GM18517 (cell line): ENCODE results near the gene TXNRD1.
"Not testable (repeated sequence)": the region's sequence is repeated elsewhere in the genome, so short reads cannot be mapped to it uniquely, and the experiment has no call there.

ENCODE experiments used
- ATAC-seq: cut with Tn5 transposase; IDR thresholded peaks from one replicate; pipeline ENCODE4 v1.9.1; 2021; ENCODE audit warnings: mild to moderate bottlenecking, moderate library complexity; ENCODE audit not compliant: unreplicated experiment

The TXNRD1 gene

DNA sequence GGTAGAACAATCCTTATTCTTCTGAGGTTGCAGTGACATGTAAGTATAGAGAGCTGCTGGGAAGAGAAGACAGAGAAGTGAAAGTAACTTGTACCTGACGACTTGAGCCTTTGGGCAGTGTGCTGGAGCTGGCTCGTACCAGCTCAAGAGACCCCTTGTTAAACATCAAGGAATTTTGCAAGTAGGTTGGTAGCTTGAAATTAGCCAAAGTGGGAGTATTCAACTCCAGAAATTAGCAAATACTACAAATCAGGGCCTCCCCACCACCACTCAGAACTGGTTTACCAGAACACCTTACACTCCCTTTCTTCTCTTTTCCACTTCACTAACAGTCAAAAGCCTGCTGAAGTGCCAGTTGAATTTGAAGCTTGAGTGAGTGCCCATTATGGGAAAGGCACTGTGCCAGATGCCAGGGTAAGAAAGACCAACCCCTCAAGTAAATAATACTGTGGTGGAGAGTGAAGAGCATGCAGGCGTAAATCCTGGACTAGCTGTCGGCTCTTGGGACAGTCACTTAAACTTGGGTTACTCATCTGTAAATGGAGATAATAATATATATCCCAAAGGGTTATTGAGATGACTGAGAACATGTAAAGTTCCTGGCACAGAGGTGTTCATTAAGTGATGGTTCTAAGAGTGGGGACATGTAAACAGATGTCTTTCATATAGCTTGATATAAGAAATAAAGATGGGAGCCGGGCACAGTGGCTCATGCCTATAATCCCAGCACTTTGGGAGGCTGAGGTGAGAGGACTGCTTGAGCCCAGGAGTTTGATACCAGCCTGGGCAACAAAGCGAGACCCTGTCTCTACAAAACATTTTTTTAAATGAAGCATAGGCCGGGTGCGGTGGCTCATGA, 60.9 kb downstream of the TXNRD1 start:
- peak; percentile 63 for ATAC-seq

DNA sequence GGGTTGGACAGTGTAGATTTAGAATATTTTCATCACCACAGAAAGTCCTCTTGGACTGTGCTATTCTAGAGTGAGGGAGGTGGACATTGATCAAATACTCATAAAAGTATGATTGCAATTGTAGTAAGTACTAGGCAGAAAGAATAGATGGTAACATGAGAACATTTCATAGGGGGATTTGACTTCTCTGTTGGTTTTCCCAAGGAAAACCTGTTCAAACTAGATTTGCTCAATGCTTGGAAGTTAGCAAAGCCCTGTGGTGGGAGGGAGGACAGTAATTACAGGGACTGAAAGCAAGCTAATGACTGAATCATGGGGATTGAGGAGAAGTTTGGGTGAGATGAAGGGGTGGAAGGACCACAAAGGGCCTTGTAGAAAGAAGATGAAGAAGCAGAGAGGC, 63.6 kb downstream of the TXNRD1 start:
- no peak for ATAC-seq

DNA sequence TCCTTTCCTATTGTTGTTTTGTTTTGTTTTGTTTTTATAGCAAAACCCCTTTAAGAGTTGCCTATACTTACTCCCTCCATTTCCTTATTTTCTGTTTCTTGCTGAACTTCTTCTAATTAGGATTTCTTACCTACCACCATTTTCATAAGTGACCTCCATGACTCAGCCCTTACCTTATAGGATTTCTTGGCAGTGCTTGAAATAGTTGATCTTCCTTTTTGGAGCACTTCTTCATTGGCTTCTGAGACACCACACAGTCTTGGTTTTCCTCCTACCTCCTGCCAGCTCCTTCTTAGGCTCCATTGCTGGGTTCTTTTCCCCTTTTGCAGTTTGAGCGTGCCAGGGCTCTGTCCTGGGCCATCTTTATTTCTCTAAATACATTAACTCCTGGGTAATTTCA, 64.5 kb downstream of the TXNRD1 start:
- ATAC-seq: no peak

DNA sequence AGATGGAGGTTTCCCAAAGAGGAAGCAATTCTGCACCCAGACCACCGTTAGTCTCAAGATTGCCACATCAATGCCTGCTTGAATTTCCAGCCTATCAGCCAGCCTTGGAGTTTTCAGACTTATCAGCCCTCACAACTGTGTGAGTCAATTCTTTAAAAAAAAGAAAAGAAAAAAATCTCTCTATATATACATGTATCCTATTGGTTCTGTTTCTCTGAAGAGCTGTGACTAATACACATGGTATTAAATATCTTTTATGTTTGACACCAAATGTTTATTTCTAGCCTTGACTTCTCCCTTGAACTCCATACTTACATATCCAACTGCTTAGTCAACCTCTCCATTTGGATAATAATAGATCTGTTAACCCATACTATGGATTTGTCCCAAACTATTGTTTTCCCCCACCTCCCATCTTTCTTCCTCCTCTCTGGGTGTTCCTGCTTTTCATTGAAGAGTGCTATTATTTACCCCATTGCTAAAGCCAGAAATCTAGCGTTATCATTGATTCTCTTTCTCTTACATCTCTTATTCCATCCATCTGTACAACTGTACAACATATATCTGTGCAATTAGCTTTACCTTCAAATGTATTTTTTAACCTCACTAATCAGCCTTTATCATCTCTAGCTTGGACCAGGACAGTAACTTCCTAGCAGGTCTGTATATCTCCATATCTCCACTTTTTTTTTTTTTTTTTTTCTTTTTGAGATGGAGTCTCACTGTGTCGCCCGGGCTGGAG, 65.3 kb downstream of the TXNRD1 start:
- no peak for ATAC-seq

- no peak for ATAC-seq
These were observed 66.1 kb downstream of the TXNRD1 start for GRCh38 chr12:104281636-104282035.

DNA sequence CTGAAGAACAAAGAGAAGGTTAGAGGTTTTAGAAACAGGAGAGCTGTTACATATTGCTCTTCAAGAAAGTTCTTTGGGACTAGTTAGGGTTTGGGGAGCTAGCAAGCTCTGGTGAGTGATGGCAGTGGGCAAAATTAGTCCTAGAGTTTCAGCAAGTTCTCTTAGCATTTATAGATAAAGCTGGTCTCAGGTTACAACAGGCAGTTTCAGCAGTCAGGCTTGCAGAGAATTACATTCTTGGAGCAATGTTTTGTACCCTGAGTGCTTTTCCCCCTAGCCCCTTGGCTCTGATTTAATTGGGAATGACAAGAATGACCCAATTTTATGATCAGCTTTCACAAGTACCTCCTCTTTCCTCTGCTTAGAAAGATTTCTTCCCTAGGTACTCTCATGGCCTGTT, 66.5 kb downstream of the TXNRD1 start:
- ATAC-seq: no peak

DNA sequence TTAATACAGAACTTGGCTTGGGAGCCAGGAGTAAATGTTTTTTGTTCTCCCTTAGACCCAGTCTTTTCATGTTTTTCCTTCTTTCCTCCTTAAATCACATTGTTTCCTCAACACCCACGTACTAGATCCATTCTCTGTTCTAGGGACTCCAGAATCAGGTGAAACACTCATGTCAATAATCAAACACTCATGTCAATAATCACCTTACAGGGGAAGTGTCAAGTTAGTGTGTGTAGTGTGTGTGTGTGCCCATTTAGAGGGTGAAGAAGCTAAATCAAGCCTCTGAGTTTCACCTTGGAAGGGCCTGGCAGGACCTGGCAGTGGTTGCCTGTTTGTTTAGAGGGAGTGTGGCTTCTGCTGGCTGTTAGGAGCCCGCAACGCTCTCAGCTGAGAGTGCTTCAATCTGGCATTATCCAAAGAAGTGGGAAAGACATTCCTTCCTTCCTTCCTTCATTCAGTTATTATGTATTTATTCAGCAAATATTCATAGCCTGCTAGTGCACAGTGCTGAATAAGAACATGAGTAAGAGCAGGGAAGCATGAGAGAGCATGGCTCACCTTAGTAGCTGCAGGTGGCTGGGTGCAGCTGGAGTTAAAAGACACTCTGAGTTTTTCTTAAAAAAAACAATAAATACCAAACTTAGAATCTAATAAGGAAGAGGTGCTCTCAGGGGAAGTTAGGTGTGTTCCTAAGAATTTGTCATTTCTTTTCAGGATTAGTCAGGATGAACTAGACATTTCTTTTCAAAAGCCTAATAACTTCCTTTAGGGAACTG, 70.3 kb downstream of the TXNRD1 start:
- no peak for ATAC-seq

- peak; percentile 91 for ATAC-seq
These were observed 71.2 kb downstream of the TXNRD1 start for GRCh38 chr12:104286516-104287482.

- peak; percentile 37 for ATAC-seq
These were observed 73.2 kb downstream of the TXNRD1 start for GRCh38 chr12:104288635-104289274.

GRCh38 chr12:104290320-104290719, 74.7 kb downstream of the TXNRD1 start:
- ATAC-seq: no peak

DNA sequence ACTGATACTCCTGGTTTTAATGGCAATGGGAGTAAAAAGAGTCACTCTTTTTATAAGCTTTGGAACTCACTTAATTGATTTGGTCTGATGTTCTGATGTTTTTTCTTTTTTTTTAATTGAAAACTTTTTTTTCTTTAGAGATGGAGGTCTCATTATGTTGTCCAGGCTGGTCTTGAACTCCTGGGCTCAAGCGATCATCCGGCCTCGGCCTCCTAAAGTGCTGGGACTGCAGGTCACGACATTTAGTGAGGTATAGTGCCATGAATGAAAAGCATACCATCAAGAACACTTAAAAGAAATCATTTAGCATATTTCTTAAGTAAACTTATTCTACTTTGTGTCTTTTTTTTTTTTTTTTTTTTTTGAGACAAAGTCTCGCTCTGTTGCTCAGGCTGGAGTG, 75.3 kb downstream of the TXNRD1 start:
- ATAC-seq: no peak

DNA sequence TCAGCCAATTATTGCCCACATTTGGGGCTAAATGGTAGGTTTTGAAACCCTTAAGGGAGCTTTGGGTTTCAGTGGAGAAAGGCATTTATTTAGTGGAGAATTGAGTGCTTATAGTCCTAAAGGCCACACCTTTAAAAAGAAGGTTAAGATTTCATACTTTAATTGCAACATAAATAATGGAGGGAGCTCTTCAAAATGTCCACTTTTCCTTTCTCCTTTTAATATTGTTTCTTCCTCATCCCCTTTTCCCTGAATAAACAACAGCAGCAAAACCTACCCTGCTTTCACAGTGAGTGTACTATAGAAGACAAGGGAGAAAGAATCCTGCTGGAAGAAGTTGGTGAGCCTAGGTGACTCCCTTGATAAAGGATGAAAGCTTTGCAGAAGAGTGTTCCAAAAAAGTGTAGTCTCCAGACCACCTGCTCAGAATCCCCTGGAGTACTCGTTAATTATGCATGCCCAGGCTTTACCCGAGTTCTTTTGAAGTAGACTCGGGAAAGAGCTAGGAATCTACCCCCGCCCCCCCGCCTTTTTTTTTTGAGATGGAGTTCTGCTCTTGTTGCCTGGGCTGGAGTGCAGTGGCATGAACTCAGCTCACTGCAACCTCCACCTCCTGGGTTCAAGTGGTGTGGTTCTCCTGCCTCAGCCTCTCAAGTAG, 76.4 kb downstream of the TXNRD1 start:
- no peak for ATAC-seq

- ATAC-seq: no peak
These were observed 77.6 kb downstream of the TXNRD1 start for GRCh38 chr12:104292872-104293794.

DNA sequence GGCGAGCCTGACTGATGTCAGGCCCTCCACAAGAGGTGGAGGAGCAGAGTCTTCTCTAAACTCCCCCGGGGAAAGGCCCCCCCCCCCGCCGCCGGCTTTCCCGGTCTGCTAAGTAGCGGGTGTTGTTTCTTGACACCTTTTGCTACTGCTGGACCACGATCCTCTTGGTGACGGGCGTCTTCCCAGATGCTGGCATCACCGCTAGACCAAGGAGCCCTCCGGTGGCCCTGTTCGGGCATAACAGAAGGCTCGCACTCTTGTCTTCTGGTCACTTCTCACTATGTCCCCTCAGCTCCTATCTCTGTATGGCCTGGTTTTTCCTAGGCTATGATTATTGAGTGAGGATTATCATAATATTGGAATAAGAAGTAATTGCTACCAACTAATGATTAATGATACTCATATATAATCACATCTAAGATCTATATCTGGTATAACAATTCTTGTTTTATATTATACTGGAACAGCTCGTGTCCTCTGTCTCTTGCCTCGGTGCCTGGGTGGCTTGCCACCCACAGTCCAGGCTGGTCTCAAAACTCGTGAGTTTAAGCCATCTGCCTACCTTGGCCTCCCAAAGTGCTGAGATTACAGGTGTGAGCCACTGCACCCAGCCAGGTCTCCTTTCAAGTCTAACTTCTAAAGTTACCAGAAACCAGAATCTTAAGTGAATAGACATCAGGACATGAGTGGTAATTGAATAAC, 78.7 kb downstream of the TXNRD1 start:
- ATAC-seq: not testable (repeated sequence)

DNA sequence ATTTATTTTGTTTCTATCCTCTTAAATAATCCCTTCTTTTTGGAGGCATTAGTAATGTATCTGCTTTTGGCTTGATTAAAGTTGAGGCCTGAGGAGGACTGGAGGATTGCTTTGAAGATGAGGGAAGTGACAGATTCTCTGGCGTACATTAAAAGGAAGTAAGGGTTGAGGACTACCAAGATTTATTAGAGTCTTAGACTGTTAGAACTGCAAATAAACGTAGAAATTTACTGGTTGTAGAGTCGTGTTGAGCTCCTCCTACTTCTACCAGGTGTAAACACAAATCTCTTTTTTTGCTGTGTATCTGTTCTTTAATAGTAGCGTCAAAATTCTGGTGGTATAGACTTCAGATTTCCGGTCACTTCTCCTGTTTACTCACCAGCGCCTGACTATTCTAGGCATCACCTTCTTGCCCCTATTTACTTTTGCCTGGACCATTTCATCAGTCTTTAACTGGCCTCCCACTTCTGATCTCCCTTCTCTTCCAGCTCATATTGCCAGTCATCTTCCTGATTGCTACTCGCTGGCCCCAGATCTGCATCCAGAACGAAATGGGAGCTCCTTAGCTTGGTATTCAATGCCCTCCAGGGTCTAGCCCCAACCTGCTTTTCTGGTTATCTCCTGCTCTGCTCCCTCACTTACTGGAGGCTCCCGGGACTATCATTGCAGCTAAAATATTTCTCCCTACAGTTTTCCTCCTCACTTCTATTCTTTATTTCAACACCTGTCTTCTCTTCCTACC, 79.5 kb downstream of the TXNRD1 start:
- no peak for ATAC-seq

DNA sequence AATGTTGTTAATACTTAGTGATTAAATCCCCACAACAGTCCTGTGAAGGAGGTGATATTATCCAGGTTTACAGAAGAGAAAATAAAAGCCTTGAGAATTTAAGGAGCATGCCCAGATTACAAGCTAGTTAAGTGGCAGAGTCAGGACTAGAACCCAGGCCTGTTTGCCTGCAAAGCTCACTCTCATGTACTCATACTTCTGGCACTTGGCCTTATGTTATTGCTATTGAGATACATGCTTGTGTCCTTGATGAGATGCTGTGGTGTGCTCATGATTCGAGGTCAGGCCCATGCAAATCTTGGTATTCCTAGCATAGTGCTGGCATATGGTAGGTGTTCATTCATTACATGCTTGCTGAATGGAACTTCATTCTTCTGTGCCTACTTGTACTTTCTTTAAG, 80.4 kb downstream of the TXNRD1 start:
- ATAC-seq: no peak

DNA sequence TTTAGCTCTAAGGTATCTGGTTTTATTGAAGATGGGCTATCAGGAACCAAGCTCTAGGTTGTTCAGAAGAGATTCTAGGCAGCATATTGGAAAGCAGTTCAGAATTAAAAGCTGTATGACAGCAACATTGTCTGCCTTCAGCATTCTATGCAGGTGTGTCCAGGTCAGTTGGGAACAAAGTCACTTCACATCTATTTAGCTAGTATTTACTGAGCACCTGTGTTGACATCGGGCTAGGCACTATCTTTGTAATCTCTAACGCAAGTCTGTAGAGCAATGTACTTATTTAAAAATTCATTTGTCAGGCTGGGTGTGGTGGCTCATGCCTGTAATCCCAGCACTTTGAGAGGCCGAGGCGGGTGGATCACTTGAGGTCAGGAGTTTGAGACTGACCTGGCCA, 81.1 kb downstream of the TXNRD1 start:
- no peak for ATAC-seq
